Measurements from ENCODE around the gene STAT2. TPM values are rescaled to one million over a fixed set of nuclear protein-coding genes. Genes with fewer than 3 reads are reported as not detected.

The STAT2 gene
- total and polyA plus RNA-seq, 9 of the 15 experiments (the other 6 are each of a cell fraction or from before 2014, with no cell fraction given) = 15.5 to 46.9 (median 40.1) TPM

DNA sequence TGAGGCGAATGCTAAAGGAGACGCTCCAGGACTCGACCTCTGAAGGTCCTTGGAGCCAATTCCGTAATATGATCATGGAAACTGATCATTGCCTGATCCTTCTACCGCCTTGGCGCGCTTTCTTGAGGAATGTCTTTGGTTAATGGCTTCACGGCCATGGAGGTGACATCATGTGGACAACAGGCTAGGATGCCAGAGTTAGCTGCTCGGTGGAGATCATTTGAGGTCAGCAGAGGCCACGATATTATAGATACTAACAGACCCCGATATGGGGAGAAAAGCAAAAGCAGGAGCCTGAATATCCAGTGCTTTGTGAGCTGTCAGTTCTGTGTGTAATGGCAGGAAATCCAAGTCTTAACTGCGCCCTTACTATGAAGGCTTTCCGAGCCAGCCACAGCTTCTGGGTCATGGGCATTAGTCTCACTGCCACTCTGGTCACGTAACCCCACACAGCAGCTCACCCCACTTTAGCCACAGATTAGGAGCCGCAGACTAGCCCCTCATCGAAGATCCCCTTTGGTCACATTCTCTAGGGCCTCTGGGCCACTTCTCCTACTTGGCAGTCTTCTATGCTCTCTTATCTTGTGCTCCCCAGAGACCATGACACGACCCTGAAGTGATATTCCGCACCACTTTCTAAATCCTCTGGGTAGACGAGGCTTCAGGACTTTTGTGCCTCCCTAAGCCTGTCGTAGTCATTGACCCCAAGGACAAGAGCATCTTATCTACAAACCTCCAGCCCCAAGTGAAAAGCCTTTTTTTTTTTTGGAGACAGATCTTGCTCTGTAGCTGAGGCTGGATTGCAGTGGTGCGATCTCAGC is 59.1 kb downstream of the STAT2 start (continued):
- peak; percentile 84 for TF ChIP-seq GATA2 (CRISPR knock-in tag; IDR thresholded peaks at IDR 0.05)
- peak; percentile 93 to 94 for TF ChIP-seq KDM1A (IDR thresholded peaks at IDR 0.05)
- no peak for TF ChIP-seq MIER1 (IDR thresholded peaks at IDR 0.05; ENCODE audit: low read depth)
- TF ChIP-seq SMARCB1 (IDR thresholded peaks at IDR 0.05; ENCODE audit: insufficient read length, low read depth) = no peak
- TF ChIP-seq GTF2F1 (IDR thresholded peaks at IDR 0.05; ENCODE audit: low read depth, low read length) = no peak
- no peak for TF ChIP-seq ZNF780A (CRISPR knock-in tag; IDR thresholded peaks at IDR 0.05)
- TF ChIP-seq, protein P1, sequence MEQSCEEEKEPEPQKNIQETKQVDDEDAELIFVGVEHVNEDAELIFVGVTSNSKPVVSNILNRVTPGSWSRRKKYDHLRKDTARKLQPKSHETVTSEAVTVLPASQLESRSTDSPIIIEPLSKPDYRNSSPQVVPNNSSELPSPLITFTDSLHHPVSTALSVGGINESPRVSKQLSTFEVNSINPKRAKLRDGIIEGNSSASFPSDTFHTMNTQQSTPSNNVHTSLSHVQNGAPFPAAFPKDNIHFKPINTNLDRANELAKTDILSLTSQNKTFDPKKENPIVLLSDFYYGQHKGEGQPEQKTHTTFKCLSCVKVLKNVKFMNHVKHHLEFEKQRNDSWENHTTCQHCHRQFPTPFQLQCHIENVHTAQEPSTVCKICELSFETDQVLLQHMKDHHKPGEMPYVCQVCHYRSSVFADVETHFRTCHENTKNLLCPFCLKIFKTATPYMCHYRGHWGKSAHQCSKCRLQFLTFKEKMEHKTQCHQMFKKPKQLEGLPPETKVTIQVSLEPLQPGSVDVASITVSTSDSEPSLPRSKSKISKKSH (CRISPR knock-in tag; IDR thresholded peaks at IDR 0.05) = no peak
- TF ChIP-seq, protein P2, sequence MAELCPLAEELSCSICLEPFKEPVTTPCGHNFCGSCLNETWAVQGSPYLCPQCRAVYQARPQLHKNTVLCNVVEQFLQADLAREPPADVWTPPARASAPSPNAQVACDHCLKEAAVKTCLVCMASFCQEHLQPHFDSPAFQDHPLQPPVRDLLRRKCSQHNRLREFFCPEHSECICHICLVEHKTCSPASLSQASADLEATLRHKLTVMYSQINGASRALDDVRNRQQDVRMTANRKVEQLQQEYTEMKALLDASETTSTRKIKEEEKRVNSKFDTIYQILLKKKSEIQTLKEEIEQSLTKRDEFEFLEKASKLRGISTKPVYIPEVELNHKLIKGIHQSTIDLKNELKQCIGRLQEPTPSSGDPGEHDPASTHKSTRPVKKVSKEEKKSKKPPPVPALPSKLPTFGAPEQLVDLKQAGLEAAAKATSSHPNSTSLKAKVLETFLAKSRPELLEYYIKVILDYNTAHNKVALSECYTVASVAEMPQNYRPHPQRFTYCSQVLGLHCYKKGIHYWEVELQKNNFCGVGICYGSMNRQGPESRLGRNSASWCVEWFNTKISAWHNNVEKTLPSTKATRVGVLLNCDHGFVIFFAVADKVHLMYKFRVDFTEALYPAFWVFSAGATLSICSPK (IDR thresholded peaks at IDR 0.05; ENCODE audit: borderline replicate concordance) = no peak
- no peak for TF ChIP-seq HDGF (IDR thresholded peaks at IDR 0.05)
- TF ChIP-seq DPF2 (IDR thresholded peaks at IDR 0.05) = peak; percentile 95
- peak; percentile 89 for TF ChIP-seq TAL1 (IDR thresholded peaks at IDR 0.05)
- no peak for TF ChIP-seq TEAD2 (tag; IDR thresholded peaks at IDR 0.05)
- no peak for TF ChIP-seq PHTF2 (CRISPR knock-in tag; IDR thresholded peaks at IDR 0.05)
- no peak for TF ChIP-seq LARP7 (IDR thresholded peaks at IDR 0.05)
- TF ChIP-seq NFE2L1 (tag; IDR thresholded peaks at IDR 0.05; ENCODE audit: borderline replicate concordance, low read depth) = no peak
- TF ChIP-seq MBD2 (IDR thresholded peaks at IDR 0.05; ENCODE audit: borderline replicate concordance, low read depth) = 0 out of 2 replicates have a peak, but pooled peaks have one; percentile 20
- TF ChIP-seq BRCA1 (IDR thresholded peaks at IDR 0.05) = no peak
- no peak for TF ChIP-seq BRCA1 (CRISPR knock-in tag; IDR thresholded peaks at IDR 0.05)
- TF ChIP-seq, protein P3, sequence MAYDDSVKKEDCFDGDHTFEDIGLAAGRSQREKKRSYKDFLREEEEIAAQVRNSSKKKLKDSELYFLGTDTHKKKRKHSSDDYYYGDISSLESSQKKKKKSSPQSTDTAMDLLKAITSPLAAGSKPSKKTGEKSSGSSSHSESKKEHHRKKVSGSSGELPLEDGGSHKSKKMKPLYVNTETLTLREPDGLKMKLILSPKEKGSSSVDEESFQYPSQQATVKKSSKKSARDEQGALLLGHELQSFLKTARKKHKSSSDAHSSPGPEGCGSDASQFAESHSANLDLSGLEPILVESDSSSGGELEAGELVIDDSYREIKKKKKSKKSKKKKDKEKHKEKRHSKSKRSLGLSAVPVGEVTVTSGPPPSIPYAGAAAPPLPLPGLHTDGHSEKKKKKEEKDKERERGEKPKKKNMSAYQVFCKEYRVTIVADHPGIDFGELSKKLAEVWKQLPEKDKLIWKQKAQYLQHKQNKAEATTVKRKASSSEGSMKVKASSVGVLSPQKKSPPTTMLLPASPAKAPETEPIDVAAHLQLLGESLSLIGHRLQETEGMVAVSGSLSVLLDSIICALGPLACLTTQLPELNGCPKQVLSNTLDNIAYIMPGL (CRISPR knock-in tag; IDR thresholded peaks at IDR 0.05) = no peak
- TF ChIP-seq ZNF282 (CRISPR knock-in tag; IDR thresholded peaks at IDR 0.05) = no peak
- TF ChIP-seq ZZZ3 (IDR thresholded peaks at IDR 0.05) = no peak
- TF ChIP-seq, protein P4, sequence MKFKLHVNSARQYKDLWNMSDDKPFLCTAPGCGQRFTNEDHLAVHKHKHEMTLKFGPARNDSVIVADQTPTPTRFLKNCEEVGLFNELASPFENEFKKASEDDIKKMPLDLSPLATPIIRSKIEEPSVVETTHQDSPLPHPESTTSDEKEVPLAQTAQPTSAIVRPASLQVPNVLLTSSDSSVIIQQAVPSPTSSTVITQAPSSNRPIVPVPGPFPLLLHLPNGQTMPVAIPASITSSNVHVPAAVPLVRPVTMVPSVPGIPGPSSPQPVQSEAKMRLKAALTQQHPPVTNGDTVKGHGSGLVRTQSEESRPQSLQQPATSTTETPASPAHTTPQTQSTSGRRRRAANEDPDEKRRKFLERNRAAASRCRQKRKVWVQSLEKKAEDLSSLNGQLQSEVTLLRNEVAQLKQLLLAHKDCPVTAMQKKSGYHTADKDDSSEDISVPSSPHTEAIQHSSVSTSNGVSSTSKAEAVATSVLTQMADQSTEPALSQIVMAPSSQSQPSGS (CRISPR knock-in tag; IDR thresholded peaks at IDR 0.05) = no peak
- peak; percentile 61; the same call in 1 of the 2 replicates for TF ChIP-seq GATAD2A (IDR thresholded peaks at IDR 0.05)
- no peak for TF ChIP-seq SMAD1 (IDR thresholded peaks at IDR 0.05; ENCODE audit: low read depth, low read length, partially characterized antibody)
- TF ChIP-seq ZNF134 (CRISPR knock-in tag; conservative IDR thresholded peaks at IDR 0.05) = no peak
- peak; percentile 76 for TF ChIP-seq MTA2 (IDR thresholded peaks at IDR 0.05; ENCODE audit: low read depth)

All from K562 (cell line).